Measurements from ENCODE around the gene TRIM45.
"Not testable (repeated sequence)": the region's sequence is repeated elsewhere in the genome, so short reads cannot be mapped to it uniquely, and the experiment has no call there.

The TRIM45 gene

GRCh38 chr1:117104986-117105385 lies 16.6 kb downstream of the TRIM45 start:
- DNase-seq (ENCODE audit: low read depth in 1 of 2, low spot score in 1 of 2) = no peak

GRCh38 chr1:117101858-117102257 lies 19.7 kb downstream of the TRIM45 start:
- not testable (repeated sequence) for DNase-seq (ENCODE audit: low read depth in 1 of 2, low spot score in 1 of 2)

- no peak for DNase-seq (ENCODE audit: low read depth in 1 of 2, low spot score in 1 of 2)
These were observed 20.2 kb downstream of the TRIM45 start for GRCh38 chr1:117101334-117101733.

DNA sequence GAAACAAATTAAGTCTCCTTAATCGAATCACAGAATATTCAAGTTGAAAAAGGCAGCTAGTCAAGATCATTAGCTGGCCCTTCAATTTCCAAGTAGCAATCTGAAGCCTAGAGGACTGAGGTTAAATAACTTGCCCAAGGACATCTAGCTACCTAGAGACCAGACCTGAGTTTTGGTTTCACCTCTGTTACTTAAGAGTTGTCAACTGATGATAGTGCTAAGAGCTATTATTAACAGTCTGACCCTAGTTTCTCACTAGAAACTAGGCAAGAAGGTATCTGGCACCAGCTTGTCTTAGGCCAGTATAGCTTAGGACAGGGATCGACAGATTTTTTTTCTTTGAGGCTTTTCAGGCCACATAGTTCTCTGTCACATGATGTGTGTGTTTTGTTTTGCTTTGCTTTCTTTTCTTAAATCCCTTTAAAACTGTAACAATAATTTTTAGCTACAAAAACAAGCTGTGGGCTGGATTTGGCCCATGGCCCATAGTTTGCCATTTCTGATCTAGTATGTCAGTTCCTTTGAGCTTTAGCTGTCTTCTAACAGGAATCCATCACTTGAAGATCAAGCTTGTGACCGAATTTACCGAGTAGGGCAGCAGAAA lies 23.2 kb downstream of the TRIM45 start:
- DNase-seq (ENCODE audit: low read depth in 1 of 2, low spot score in 1 of 2) = no peak

GRCh38 chr1:117097443-117097842 lies 24.1 kb downstream of the TRIM45 start:
- DNase-seq (ENCODE audit: low read depth in 1 of 2, low spot score in 1 of 2) = no peak

DNA sequence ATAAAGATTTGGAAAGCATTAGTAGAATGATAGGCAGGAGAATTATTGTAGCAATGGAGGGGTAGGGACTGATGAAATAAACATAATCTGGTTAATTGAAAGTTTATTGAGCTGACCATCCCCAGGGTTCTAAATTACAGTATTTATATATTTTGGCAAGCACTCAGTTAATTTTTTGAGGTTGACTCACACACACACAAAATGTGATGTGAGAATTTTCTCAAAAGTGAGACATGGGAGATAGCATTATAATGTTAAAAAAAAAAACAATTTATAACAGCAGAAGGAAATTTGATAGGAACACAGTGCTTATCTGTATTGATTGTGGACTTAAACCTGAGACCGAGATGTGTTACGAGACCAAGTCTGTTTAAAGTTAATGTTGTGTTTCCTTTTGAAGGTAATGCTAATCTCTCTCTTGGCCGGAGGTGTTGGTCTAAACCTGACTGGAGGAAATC lies 24.6 kb downstream of the TRIM45 start:
- DNase-seq (ENCODE audit: low read depth in 1 of 2, low spot score in 1 of 2) = no peak

DNA sequence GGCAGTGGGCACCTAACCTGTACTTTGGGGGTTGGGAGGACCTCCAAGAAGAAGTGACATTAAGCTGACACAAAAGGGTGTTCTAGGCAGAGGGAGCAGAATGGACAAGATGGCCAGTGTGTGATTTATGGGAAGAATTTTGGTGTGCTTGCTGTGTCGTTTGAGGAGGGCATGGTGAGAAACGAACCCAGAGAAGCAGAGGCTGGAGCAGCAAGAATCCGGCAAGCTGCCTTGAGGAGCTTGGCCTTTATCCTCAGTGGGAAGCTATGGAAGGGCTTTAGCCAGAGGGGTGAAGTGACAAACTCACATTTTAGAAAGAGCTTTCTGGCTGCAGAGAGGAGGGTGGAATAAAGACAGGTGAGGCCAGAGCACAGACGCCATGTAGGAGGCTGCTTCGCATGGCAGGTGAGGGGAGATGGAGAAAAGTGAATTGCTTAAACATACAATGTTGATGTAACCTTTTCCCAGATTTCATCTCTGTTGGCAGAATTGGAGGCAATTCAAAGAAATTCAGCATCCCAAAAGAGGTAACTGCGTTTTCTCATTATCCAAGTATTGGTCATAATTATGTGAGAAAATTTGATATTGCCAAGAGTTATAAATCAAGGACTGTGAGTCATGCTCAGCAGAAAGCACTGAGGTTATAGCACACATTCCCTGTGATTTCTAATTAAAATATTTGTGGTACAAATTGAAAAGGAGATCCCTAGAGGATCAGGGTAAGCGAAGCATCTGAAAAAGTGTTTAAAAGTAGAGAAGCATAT lies 26.5 kb downstream of the TRIM45 start:
- DNase-seq (ENCODE audit: low read depth in 1 of 2, low spot score in 1 of 2) = no peak

DNA sequence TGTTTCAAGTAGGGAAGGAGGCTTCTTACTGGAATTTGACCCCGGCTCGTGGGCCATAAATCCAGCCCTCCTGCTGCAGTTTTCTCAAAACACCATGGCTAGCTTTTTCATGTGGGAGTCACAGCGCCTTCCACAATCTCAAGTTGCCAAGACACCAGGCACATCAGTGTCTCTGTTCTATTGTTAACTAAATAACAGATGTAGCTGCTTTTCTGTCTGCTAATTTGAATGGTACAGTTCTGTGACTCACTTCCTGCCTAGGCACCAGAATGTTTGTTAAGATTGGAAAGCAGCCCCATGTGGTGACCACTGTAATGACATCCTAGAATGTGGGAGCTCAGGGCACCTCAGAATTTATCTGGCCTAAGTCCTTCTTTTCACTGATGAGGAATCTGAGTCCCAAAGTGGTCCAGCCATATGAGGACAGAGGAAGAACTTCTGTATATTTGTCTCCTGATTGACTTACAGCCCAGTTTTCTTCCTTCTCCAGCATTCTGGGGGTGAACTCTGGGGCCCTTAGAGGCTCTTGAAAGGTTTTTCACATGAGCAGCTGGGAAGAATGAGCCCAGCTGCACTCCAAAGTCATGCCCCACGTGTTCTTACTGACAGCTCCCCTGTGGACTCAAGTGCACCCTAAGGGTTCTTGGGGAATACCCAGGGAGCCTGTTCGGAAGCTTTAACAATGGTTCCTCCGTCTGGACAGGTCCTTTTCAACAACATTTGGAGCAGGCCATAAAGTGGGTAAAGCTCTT lies 27.5 kb downstream of the TRIM45 start:
- DNase-seq (ENCODE audit: low read depth in 1 of 2, low spot score in 1 of 2) = no peak

DNA sequence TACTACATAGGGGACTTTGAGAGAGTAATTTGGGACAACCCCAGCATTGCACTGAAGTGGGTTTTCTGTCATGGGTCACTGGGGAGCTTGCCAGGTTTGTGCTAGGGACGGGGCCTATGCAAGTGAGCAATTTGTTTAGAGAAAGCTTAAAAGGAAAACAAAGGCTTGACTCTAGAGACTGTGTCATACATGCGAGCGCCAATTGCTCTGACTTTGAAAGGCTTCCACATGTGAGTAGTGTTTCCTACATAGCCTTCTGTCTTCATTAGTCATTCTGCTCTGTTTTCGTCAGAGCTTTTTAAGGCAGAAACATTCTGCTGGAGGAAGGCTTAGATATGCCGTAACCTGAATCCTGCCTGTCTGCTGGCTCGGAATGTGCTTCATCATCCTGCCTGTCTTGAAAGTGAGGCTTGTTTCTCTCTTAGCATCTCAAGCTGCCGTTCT lies 28.4 kb downstream of the TRIM45 start:
- DNase-seq (ENCODE audit: low read depth in 1 of 2, low spot score in 1 of 2) = no peak

DNA sequence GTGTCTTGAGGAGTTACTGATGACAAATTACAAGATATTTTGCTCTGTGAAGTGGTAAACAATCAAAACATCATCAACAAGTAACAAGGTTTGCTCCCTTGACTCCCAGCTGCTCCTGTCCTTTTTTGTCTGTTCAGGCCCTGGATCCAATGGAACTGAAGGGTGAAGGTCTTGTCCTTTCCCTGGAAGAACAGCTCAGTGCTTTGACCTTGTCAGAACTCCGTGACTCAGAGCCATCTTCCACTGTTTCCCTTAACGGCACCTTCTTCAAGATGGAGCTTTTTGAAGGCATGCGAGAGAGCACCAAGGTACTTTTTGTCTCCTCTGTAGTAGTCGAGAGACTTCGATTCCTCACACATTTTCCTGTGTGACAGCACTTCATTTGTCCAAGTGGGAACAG lies 29.0 kb downstream of the TRIM45 start:
- DNase-seq (ENCODE audit: low read depth in 1 of 2, low spot score in 1 of 2) = no peak

DNA sequence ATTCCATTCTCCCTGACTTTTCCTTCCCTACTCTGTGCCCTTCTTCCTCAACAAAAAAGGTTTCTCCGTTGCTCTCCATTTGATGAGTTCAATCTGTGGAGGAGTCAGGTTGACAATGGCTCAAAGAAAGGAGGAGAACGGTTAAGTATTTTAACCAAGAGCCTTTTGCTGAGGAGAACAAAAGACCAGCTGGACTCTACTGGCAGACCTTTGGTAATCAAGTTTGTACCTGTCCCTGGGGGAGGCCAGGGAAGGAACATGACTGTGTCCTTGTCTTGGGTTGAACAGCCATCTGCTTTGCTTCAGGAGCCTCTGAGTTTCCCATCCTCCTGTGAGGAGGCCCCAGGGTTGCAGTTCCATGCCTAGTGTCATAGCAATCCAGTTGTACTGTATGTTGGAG lies 31.6 kb downstream of the TRIM45 start:
- no peak for DNase-seq (ENCODE audit: low read depth in 1 of 2, low spot score in 1 of 2)

DNA sequence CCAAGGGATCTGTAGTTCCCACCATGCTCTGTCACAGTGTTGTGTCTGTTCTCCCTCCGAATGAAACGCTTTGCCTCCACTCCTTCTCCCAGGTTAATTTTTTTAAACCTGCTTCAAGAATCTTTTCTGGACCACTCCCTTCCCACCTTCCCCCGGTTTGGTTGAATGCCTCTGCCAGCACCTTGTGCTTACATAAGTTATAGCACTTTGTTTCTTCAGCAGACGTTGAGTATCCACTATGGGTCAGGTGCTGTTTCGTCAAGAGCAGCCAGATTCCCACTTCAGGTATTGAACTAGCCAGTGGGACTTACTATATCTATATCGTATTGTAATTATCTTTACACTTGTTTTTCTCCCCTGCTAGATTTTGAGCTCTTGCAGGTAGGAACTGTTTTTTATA lies 33.9 kb downstream of the TRIM45 start:
- DNase-seq (ENCODE audit: low read depth in 1 of 2, low spot score in 1 of 2) = no peak

DNA sequence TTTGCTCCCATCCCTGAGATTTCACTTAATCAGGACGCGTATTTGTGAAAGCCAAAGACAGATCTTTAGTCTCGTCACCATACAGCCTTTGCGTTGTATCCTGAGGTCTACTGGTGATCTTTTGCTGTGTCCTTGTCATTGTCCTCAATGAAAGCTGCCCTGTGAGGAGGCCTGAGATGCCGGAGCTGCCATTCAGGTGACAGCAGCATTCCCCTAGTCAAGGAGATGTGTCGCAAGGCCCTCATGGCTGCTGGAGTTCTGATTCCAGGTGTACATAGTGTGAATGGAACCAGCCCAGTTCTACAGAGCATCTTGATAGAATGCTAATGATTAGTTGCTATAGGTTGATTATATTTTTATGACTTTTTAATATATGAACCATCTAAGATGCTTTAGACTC lies 37.3 kb downstream of the TRIM45 start:
- no peak for DNase-seq (ENCODE audit: low read depth in 1 of 2, low spot score in 1 of 2)

DNA sequence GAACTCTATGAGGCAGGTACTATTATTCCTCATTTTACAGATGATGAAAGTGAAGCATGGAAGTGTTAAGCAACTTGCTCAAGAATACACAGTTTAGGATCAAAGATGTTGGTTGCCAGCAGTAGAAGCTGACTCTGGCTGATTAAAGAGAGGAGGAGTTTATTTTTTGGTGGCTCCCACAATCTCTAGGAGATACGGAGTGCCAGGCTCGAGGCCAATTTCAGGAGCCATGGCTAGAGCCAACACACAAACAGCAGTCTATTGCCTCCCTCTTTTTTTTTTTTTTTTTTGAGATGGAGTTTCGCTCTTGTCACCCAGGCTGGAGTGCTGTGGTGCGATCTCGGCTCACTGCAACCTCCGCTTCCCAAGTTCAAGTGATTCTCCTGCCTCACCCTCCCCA lies 41.8 kb downstream of the TRIM45 start:
- no peak for DNase-seq (ENCODE audit: low read depth in 1 of 2, low spot score in 1 of 2)

DNA sequence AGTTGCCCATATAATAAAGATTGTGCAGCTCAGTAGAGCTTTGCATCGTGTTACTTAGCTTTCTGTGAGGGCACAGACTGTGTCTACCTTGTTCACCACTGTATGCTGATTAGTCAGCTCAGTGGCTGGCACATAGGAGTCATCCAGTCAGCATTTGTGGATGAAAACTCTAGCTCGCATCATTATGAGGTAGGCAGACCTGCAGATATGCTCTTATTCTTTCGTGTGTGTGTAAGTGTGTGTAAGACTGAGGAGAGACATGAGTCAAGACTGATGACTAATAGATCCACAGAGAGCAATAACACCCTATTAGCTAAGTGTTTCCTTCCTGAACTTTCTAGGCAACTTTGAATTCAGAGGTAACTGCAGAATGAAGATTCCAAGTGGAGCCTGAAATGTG lies 44.3 kb downstream of the TRIM45 start:
- DNase-seq (ENCODE audit: low read depth in 1 of 2, low spot score in 1 of 2) = peak in 1 of 2 donors; percentile 21

DNA sequence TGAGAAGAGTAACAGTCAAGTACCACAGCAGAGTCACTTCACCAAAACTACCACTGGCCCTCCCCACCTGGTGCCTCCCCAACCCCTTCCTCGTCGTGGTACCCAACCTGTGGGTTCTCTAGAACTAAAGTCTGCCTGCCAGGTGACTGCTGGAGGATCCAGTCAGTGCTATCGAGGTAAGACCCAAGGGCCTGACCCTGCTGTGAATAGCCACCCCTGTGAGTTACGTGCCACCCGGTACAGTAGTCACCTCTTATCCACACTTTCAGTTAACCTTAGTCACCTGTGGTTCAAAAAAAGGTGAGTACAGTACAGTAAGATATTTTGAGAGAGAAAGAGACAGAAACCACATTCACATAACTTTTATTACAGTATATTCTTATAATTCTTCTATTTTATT lies 44.9 kb downstream of the TRIM45 start:
- DNase-seq (ENCODE audit: low read depth in 1 of 2, low spot score in 1 of 2) = no peak

DNA sequence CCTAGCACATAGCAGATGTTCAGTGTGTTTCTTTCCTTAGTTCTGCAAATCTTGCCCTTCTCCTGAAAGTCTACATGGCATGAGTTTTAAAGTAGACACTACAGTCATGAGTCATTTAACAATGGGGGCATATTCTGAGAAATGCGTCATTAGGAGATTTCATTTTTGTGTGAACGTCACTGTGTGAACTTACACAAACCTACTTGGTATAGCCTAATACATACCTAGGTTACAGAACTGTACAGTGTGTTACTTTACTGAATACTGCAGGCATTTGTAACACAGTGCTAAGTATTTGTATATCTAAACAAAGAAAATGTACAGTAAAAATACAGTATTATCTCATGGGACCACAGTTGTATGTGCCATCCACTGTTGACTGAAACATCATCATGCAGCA lies 51.4 kb downstream of the TRIM45 start:
- no peak for DNase-seq (ENCODE audit: low read depth in 1 of 2, low spot score in 1 of 2)

- no peak for DNase-seq (ENCODE audit: low read depth in 1 of 2, low spot score in 1 of 2)
These were observed 52.2 kb downstream of the TRIM45 start for GRCh38 chr1:117069220-117069844.

DNA sequence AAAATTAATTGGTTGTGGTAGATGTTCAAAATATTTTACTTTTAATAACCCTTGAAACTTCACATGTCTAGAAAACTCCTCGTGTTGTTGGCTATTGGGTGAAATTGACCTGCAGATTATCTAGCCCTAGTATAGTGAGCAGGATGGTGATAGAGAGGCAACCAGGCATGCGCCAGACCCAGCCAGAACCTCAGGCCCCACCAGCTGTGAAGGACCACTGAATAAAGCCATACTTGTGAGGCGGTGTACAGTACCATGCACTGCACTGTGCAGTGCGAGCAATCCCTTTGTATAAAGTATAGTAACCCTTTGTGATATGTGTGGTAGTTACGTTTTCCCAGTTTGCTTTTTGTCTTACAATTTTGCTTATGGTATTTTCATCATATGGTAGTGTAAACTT lies 53.0 kb downstream of the TRIM45 start:
- no peak for DNase-seq (ENCODE audit: low read depth in 1 of 2, low spot score in 1 of 2)

- DNase-seq (ENCODE audit: low read depth in 1 of 2, low spot score in 1 of 2) = no peak
These were observed 53.8 kb downstream of the TRIM45 start for GRCh38 chr1:117067533-117068370.

GRCh38 chr1:117066367-117066766 lies 55.2 kb downstream of the TRIM45 start:
- no peak for DNase-seq (ENCODE audit: low read depth in 1 of 2, low spot score in 1 of 2)

All from activated T-helper 1 cell treated with anti-CD3 and anti-CD28 coated beads, Interleukin-2, amount 50 U/mL, for 16 hours (primary cell).